HCT116 (cell line): ENCODE data around the gene RPS6KA1. TPM values are rescaled to one million over a fixed set of nuclear protein-coding genes. Genes with fewer than 3 reads are reported as not detected.

Source experiments
- ATAC-seq: fragments of 200-7000 bp; cut with Tn5 transposase; 2 replicates; pipeline ENCODE4 v1.9.1; 2020; ENCODE audit warnings: mild to moderate bottlenecking, moderate library complexity
- BruUV-seq: library from RNA; stranded (reverse); fragments of 400-500 nt; replicated peaks from 2 replicates; lab custom pipeline; 2021; lab: Mats Ljungman, UMichigan
- CTCF ChIA-PET: fragments of 300-600 bp; sonication (Branson Sonifier 250); formaldehyde crosslinking; loops from one replicate; lab custom pipeline; 2021; ENCODE audit warnings: antibody characterized with exemption; lab: Charles Lee
- POLR2A ChIA-PET: fragments of 300-600, 350-600 bp; sonication (Branson Sonifier 250); formaldehyde crosslinking; loops from one replicate; lab custom pipeline; 2021; ENCODE audit warnings: antibody characterized with exemption; lab: Charles Lee
- RAD21 ChIA-PET, 2 experiments: fragments of 300-600 bp; sonication (Branson Sonifier 250); formaldehyde crosslinking; loops; one replicate each; lab custom pipeline; 2023; ENCODE audit warnings: low total read pairs in 2 of 2; ENCODE audit not compliant: uncharacterized antibody in 2 of 2, unreplicated experiment in 2 of 2, low non-redundant PET in 1 of 2; lab: Charles Lee
- DNase-seq: peaks from one replicate; pipeline ENCODE4 v3.0.0-alpha.2; 2010; ENCODE audit warnings: low read depth, low spot score
- H2AFZ ChIP-seq: fragments of 200-600 bp; shearing (Covaris generic), sonication (generic); 2 replicates; pipeline ENCODE4 v1.6.1; 2017; ENCODE audit warnings: low read depth, mixed run types, mixed read lengths, antibody characterized with exemption, low read length; ENCODE audit not compliant: poor library complexity, severe bottlenecking
- H3K27ac ChIP-seq: 2 replicates; pipeline ENCODE4 v1.5.1; 2012; ENCODE audit warnings: low read depth, low read length
- H3K27me3 ChIP-seq: fragments of 200-600 bp; sonication (generic); 2 replicates; pipeline ENCODE4 v1.6.1; 2016; ENCODE audit warnings: mixed run types, low read length, mixed read lengths; ENCODE audit not compliant: insufficient read depth
- H3K36me3 ChIP-seq, 2 experiments: fragments of 200-500 bp in 1 of 2; fragments of 200-600 bp in 1 of 2; sonication (Bioruptor generic) in 1 of 2; sonication (generic) in 1 of 2; 2 replicates each; pipeline versions ENCODE4 v1.5.1 to v1.6.1; 2014 to 2016; ENCODE audit warnings: low read length in 2 of 2, inconsistent platforms in 1 of 2, mixed read lengths in 1 of 2, mixed run types in 1 of 2; ENCODE audit not compliant: insufficient read depth in 2 of 2, control insufficient read depth in 1 of 2
- H3K4me1 ChIP-seq, 2 experiments: fragments of 200-600 bp in 1 of 2; sonication (generic) in 1 of 2; 2 replicates each; pipeline versions ENCODE4 v1.5.1 to v1.6.1; 2012 to 2017; ENCODE audit warnings: low read length in 2 of 2, inconsistent platforms in 1 of 2, mild to moderate bottlenecking in 1 of 2, mixed read lengths in 1 of 2, mixed run types in 1 of 2, moderate library complexity in 1 of 2; ENCODE audit not compliant: insufficient read depth in 2 of 2, control insufficient read depth in 1 of 2
- H3K4me2 ChIP-seq: fragments of 200-600 bp; sonication (generic); 2 replicates; pipeline ENCODE4 v1.6.1; 2017; ENCODE audit warnings: mixed run types, low read length, mixed read lengths
- H3K4me3 ChIP-seq, 2 experiments: fragments of 200-600 bp in 1 of 2; sonication (generic) in 1 of 2; replicated peaks in 1 of 2; 2 replicates each; pipeline ENCODE4 v1.5.1; 2011 to 2016; ENCODE audit warnings: low read length in 2 of 2, control low read depth in 1 of 2, low read depth in 1 of 2, mild to moderate bottlenecking in 1 of 2, mixed read lengths in 1 of 2, mixed run types in 1 of 2
- H3K79me2 ChIP-seq: fragments of 200-600 bp; sonication (generic); 2 replicates; pipeline ENCODE4 v1.6.1; 2017; ENCODE audit warnings: mild to moderate bottlenecking, mixed run types, low read length, moderate library complexity, mixed read lengths; ENCODE audit not compliant: insufficient read depth
- H3K9ac ChIP-seq: fragments of 200-600 bp; sonication (generic); 2 replicates; pipeline ENCODE4 v1.6.1; 2016; ENCODE audit warnings: low read length, mixed read lengths
- H3K9me2 ChIP-seq: fragments of 200-600 bp; sonication (generic), shearing (Covaris generic); 2 replicates; pipeline ENCODE4 v1.6.1; 2017; ENCODE audit warnings: mixed run types, mild to moderate bottlenecking, moderate library complexity; ENCODE audit not compliant: insufficient read depth
- H3K9me3 ChIP-seq, 2 experiments: fragments of 200-500 bp in 1 of 2; fragments of 200-600 bp in 1 of 2; sonication (Bioruptor generic) in 1 of 2; sonication (generic) in 1 of 2; 2 replicates each; pipeline ENCODE4 v1.6.1; 2014 to 2017; ENCODE audit warnings: low read length in 2 of 2, mixed read lengths in 2 of 2, inconsistent platforms in 1 of 2, low read depth in 1 of 2, mild to moderate bottlenecking in 1 of 2, mixed run types in 1 of 2, moderate library complexity in 1 of 2; ENCODE audit not compliant: control insufficient read depth in 1 of 2, insufficient read depth in 1 of 2
- H4K20me1 ChIP-seq: fragments of 200-600 bp; sonication (generic), shearing (Covaris generic); 2 replicates; pipeline ENCODE4 v1.6.1; 2017; ENCODE audit warnings: mixed run types, mild to moderate bottlenecking, moderate library complexity; ENCODE audit not compliant: insufficient read depth
- CBX3 ChIP-seq: IDR thresholded peaks from 2 replicates; pipeline ENCODE4 v1.6.1; 2012; ENCODE audit warnings: low read depth
- CEBPB ChIP-seq: IDR thresholded peaks from 2 replicates; pipeline ENCODE4 v1.6.1; 2012; ENCODE audit warnings: low read depth
- EGR1 ChIP-seq: IDR thresholded peaks from 2 replicates; pipeline ENCODE4 v1.6.1; 2012; ENCODE audit warnings: low read depth
- ELF1 ChIP-seq: IDR thresholded peaks from 2 replicates; pipeline ENCODE4 v1.6.1; 2012; ENCODE audit warnings: low read depth, borderline replicate concordance
- FOSL1 ChIP-seq: IDR thresholded peaks from 2 replicates; pipeline ENCODE4 v1.6.1; 2012; ENCODE audit warnings: low read depth
- JUND ChIP-seq: IDR thresholded peaks from 2 replicates; pipeline ENCODE4 v1.6.1; 2012
- POLR2A ChIP-seq: IDR thresholded peaks from 2 replicates; pipeline ENCODE4 v1.7.0; 2011; ENCODE audit warnings: borderline replicate concordance; ENCODE audit not compliant: insufficient read depth, insufficient read length; ENCODE audit errors: extremely low read depth
- SP1 ChIP-seq: IDR thresholded peaks from 2 replicates; pipeline ENCODE4 v1.6.1; 2012; ENCODE audit warnings: low read depth
- SRF ChIP-seq: IDR thresholded peaks from 2 replicates; pipeline ENCODE4 v1.6.1; 2012; ENCODE audit warnings: low read depth
- TCF7L2 ChIP-seq: IDR thresholded peaks from 2 replicates; pipeline ENCODE4 v1.7.0; 2011; ENCODE audit warnings: borderline replicate concordance, inconsistent platforms; ENCODE audit not compliant: insufficient read depth, insufficient read length; ENCODE audit errors: extremely low read depth
- ZNF274 ChIP-seq: fragments of 200-500 bp; sonication (Bioruptor generic); IDR thresholded peaks from 2 replicates; pipeline ENCODE4 v1.6.1; 2014; ENCODE audit warnings: mild to moderate bottlenecking, low read depth, low read length, inconsistent platforms
- intact Hi-C: fragments of 100-400 bp; cut with micrococcal nuclease; formaldehyde crosslinking; loops from 2 replicates; pipeline ENCODE4 v1.10.0; 2022
- total RNA-seq: library from RNA; stranded (reverse); gene quantifications from one replicate; pipeline ENCODE4 v1.2.1, GENCODE V29; 2021; ENCODE audit not compliant: unreplicated experiment
- TF ChIP-seq, protein P1 (sequence below), 3 experiments: fragments of 200-600 bp in 1 of 3; sonication (generic) in 1 of 3; IDR thresholded peaks in 2 of 3; conservative IDR thresholded peaks in 1 of 3; 2 replicates each; pipeline ENCODE4 v1.5.1; 2012 to 2017; ENCODE audit warnings: low read depth in 2 of 3, low read length in 2 of 3, antibody characterized with exemption in 1 of 3, borderline replicate concordance in 1 of 3, control low read depth in 1 of 3, mild to moderate bottlenecking in 1 of 3, mixed read lengths in 1 of 3, mixed run types in 1 of 3, moderate library complexity in 1 of 3; ENCODE audit not compliant: insufficient read depth in 1 of 3
- TF ChIP-seq, protein P2 (sequence below): IDR thresholded peaks from 2 replicates; pipeline ENCODE4 v1.6.1; 2011; ENCODE audit warnings: mild to moderate bottlenecking, low read length, moderate library complexity; ENCODE audit not compliant: insufficient replicate concordance; ENCODE audit errors: extremely low read depth

RPS6KA1 gene
- total RNA-seq, 1 experiment from 2014 or later = 47.0 TPM

- CTCF ChIA-PET = no interaction called here
- Histone ChIP-seq H3K27ac (no peak overlapping the region), H3K4me3 (no peak overlapping the region), H3K9ac (no peak overlapping the region), H3K36me3 (peaks cover 0 to 4% of the 10 kb centered on the region in 2 experiments; a peak in 1 of 4 replicates), H2AFZ (no peak overlapping the region), H3K4me1 (peaks cover 3 to 4% of the 10 kb centered on the region in 2 experiments; a peak in 2 of 4 replicates), H3K4me2 (no peak overlapping the region), H3K9me3 (no peaks in the 10 kb centered on the region), H4K20me1 (no peaks in the 10 kb centered on the region), H3K79me2 (no peaks in the 10 kb centered on the region), H3K9me2 (no peaks in the 10 kb centered on the region), H3K27me3 (no peaks in the 10 kb centered on the region)
- POLR2A ChIA-PET = no interaction called here
- BruUV-seq = no TSS peak
- intact Hi-C loops = no loop called here
- RAD21 ChIA-PET = no interaction called here
- DNase-seq = no peak
- TF ChIP-seq TCF7L2 = no peak
- TF ChIP-seq, protein P1, sequence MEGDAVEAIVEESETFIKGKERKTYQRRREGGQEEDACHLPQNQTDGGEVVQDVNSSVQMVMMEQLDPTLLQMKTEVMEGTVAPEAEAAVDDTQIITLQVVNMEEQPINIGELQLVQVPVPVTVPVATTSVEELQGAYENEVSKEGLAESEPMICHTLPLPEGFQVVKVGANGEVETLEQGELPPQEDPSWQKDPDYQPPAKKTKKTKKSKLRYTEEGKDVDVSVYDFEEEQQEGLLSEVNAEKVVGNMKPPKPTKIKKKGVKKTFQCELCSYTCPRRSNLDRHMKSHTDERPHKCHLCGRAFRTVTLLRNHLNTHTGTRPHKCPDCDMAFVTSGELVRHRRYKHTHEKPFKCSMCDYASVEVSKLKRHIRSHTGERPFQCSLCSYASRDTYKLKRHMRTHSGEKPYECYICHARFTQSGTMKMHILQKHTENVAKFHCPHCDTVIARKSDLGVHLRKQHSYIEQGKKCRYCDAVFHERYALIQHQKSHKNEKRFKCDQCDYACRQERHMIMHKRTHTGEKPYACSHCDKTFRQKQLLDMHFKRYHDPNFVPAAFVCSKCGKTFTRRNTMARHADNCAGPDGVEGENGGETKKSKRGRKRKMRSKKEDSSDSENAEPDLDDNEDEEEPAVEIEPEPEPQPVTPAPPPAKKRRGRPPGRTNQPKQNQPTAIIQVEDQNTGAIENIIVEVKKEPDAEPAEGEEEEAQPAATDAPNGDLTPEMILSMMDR (IDR thresholded peaks at IDR 0.05 in 2 of 3, conservative IDR thresholded peaks at IDR 0.05 in 1 of 3; ENCODE audit: borderline replicate concordance in 1 of 3, insufficient read depth in 1 of 3, low read depth in 2 of 3, low read length in 2 of 3) = no peak
- no peak for TF ChIP-seq SP1
- TF ChIP-seq CEBPB = no peak
- ATAC-seq = no peak
These were observed 13.3 kb downstream of the RPS6KA1 start for GRCh38 chr1:26542771-26543451.

DNA sequence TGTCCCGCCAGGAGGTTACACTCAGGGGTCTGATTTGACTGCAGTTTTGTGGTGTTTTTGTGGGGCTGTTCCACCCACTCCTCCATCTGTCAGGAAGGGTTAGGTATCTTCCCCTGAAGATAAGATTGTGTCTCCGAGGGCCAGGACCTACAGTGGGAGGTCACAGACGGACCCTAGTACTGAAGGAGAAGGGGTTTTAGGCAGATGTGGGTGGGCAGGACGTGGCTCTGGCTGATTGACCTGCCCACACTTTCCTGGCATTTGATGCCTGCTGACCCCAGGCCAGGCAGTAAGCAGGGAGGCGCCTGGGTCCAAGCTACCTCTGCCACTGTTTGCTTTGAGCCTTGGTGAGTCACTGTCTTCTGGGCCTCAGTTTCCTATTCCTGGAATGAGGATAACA is 13.9 kb downstream of the RPS6KA1 start:
- intact Hi-C loops = no loop called here
- H3K9me2 ChIP-seq = no peaks in the 10 kb centered on the region
- H3K27ac ChIP-seq = no peak overlapping the region
- H3K9ac ChIP-seq = no peak overlapping the region
- peaks cover 3 to 4% of the 10 kb centered on the region in 2 experiments; a peak in 2 of 4 replicates for H3K4me1 ChIP-seq
- DNase-seq (no peak), ATAC-seq (no peak)
- H4K20me1 ChIP-seq = no peaks in the 10 kb centered on the region
- ChIA-PET RAD21 (no interaction called here), CTCF (no interaction called here), POLR2A (no interaction called here)
- H3K9me3 ChIP-seq = no peaks in the 10 kb centered on the region
- no peak overlapping the region for H2AFZ ChIP-seq
- H3K79me2 ChIP-seq = no peaks in the 10 kb centered on the region
- H3K4me3 ChIP-seq = no peak overlapping the region
- no peak for TF ChIP-seq FOSL1
- TF ChIP-seq TCF7L2 = no peak
- TF ChIP-seq SRF = no peak
- TF ChIP-seq, protein P1 (IDR thresholded peaks at IDR 0.05 in 2 of 3, conservative IDR thresholded peaks at IDR 0.05 in 1 of 3; ENCODE audit: borderline replicate concordance in 1 of 3, insufficient read depth in 1 of 3, low read depth in 2 of 3, low read length in 2 of 3) = no peak
- no peak for TF ChIP-seq JUND
- TF ChIP-seq, protein P2, sequence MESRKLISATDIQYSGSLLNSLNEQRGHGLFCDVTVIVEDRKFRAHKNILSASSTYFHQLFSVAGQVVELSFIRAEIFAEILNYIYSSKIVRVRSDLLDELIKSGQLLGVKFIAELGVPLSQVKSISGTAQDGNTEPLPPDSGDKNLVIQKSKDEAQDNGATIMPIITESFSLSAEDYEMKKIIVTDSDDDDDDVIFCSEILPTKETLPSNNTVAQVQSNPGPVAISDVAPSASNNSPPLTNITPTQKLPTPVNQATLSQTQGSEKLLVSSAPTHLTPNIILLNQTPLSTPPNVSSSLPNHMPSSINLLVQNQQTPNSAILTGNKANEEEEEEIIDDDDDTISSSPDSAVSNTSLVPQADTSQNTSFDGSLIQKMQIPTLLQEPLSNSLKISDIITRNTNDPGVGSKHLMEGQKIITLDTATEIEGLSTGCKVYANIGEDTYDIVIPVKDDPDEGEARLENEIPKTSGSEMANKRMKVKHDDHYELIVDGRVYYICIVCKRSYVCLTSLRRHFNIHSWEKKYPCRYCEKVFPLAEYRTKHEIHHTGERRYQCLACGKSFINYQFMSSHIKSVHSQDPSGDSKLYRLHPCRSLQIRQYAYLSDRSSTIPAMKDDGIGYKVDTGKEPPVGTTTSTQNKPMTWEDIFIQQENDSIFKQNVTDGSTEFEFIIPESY = no peak
- TF ChIP-seq EGR1 = no peak
- no peak for TF ChIP-seq ELF1
- TF ChIP-seq CBX3 = no peak
- no peak for TF ChIP-seq ZNF274
- no peak for TF ChIP-seq POLR2A
- no TSS peak for BruUV-seq
- H3K27me3 ChIP-seq = no peaks in the 10 kb centered on the region
- peaks cover 0 to 4% of the 10 kb centered on the region in 2 experiments; a peak in 1 of 4 replicates for H3K36me3 ChIP-seq
- no peak overlapping the region for H3K4me2 ChIP-seq
